DOHH2 (cell line): ENCODE results near the gene SUPT20H.

ENCODE experiments used
- CTCF ChIP-seq: fragments of 200-600 bp; sonication (generic); IDR thresholded peaks from one replicate; pipeline ENCODE4 v1.5.1; 2014; ENCODE audit warnings: antibody characterized with exemption, mild to moderate bottlenecking, low read depth, low read length; ENCODE audit not compliant: poor library complexity, severe bottlenecking
- EZH2phosphoT487 ChIP-seq: fragments of 200-600 bp; sonication (generic); IDR thresholded peaks from 2 replicates; pipeline ENCODE4 v1.6.1; 2017; ENCODE audit warnings: borderline replicate concordance, mild to moderate bottlenecking, antibody characterized with exemption, low read length, moderate library complexity, mixed read lengths

- peak; percentile 48 for TF ChIP-seq CTCF
- TF ChIP-seq EZH2phosphoT487: no peak
Observed at GRCh38 chr13:37068962-37069361, 9.5 kb upstream of the SUPT20H start.
